HG02798 (cell line): ENCODE measurements around the gene NKAP.

Source experiments
- ATAC-seq: cut with Tn5 transposase; IDR thresholded peaks from one replicate; pipeline ENCODE4 v1.9.1; 2021; ENCODE audit warnings: mild to moderate bottlenecking; ENCODE audit not compliant: unreplicated experiment, poor library complexity

The NKAP gene

DNA sequence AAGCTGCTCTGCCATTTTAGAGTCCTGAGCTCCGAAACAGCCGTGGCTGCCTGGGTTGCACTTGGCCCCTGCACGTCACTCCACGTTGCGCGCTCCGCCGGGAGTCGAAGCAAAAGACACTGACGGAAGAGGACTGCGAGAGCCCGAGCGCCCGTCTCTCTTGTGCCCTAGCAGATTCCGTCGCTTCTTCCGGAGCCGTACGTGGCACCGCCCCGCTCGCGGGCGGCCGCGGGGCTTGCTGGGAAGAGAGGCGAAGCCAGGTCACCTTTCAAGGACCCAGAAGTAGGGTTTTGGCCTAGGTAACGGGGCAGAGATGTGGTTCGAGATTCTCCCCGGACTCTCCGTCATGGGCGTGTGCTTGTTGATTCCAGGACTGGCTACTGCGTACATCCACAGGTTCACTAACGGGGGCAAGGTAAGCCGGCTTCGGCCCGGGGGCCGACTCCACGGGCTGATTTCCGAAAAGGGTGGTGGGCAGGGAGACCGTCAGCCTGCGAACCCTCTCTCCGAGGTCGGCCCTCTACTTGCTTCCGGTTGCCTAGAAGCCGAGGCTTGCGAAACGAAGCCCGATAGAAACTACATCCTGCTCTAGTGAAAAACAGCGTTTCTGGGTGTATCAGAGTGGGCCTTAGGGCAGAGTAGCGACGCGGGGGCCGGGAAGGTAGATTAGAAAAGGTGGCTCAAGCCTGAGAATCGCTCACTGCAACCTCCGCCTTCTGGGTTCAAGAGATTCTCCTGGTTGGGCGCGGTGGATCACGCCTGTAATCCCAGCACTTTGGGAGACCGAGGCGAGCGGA is 71.8 kb downstream of the NKAP start, which contains the start of the genes NDUFA1 and RNF113A:
TSS of gene NDUFA1 (plus strand) at position 234 of the 797 bp plus-strand sequence. CDS start at position 314, 80 bp downstream.
TSS of gene RNF113A (minus strand) at position 135 of the 797 bp plus-strand sequence. CDS start at position 15, 120 bp downstream.
- peak; percentile 96 for ATAC-seq

DNA sequence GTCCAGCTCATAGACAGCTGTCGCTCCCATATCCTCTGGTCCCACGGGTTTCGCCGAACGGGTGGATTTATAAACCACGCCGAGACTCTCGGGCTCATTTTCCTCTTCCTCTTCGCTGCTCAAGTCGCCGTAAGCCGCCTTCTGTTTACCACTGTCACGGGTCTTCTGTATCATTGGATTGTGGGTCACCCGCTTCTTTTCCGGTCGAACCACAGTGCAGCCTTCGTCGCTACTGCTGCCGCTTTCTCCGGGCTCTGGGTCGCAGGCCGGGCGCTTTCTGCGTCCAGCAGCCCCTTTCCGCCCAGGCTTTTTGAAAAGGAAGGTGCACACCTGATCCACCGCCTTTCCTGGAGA is 72.3 kb downstream of the NKAP start:
- peak; percentile 45 for ATAC-seq
